GM18498 (cell line): ENCODE measurements around the gene TMED4.

Experiments used
- ATAC-seq: cut with Tn5 transposase; IDR thresholded peaks from one replicate; pipeline ENCODE4 v1.9.1; 2021; ENCODE audit warnings: mild to moderate bottlenecking, moderate library complexity; ENCODE audit not compliant: unreplicated experiment

Gene TMED4

GRCh38 chr7:44541028-44541869 is 40.8 kb downstream of the TMED4 start, which contains the start of gene NPC1L1:
NPC1L1 (minus strand) TSS chr7:44541330; CDS start chr7:44541259, 71 bp downstream.
- ATAC-seq = no peak

GRCh38 chr7:44540592-44541027 is 41.4 kb downstream of the TMED4 start:
- ATAC-seq = no peak

GRCh38 chr7:44539669-44540506 is 42.1 kb downstream of the TMED4 start:
- no peak for ATAC-seq

- no peak for ATAC-seq
Observed at GRCh38 chr7:44538798-44539668, 43.0 kb downstream of the TMED4 start.

- no peak for ATAC-seq
Observed at GRCh38 chr7:44538093-44538797, 43.8 kb downstream of the TMED4 start.

- no peak for ATAC-seq
Observed at GRCh38 chr7:44537442-44537841, 44.6 kb downstream of the TMED4 start.

GRCh38 chr7:44536090-44536489 is 45.9 kb downstream of the TMED4 start:
- ATAC-seq = no peak

GRCh38 chr7:44535348-44536064 is 46.5 kb downstream of the TMED4 start:
- ATAC-seq = no peak

- no peak for ATAC-seq
Observed at GRCh38 chr7:44534501-44534900, 47.5 kb downstream of the TMED4 start.

- no peak for ATAC-seq
Observed at GRCh38 chr7:44534087-44534486, 47.9 kb downstream of the TMED4 start.

GRCh38 chr7:44533301-44534055 is 48.6 kb downstream of the TMED4 start:
- ATAC-seq = no peak

- ATAC-seq = no peak
Observed at GRCh38 chr7:44531421-44532380, 50.3 kb downstream of the TMED4 start.

- no peak for ATAC-seq
Observed at GRCh38 chr7:44530990-44531389, 51.0 kb downstream of the TMED4 start.
